DOHH2 (cell line): ENCODE results near the gene HSPA4.

Experiments used
- H3F3A ChIP-seq: fragments of 200-600 bp; sonication (generic), shearing (Covaris generic); 2 replicates; pipeline ENCODE4 v1.6.0; 2016; ENCODE audit warnings: antibody characterized with exemption, mild to moderate bottlenecking; ENCODE audit not compliant: control insufficient read depth, insufficient read depth
- H3K27ac ChIP-seq: fragments of 200-600 bp; sonication (generic); 2 replicates; pipeline ENCODE4 v1.5.1; 2014; ENCODE audit warnings: low read depth, mild to moderate bottlenecking, low read length, moderate library complexity
- H3K27me3 ChIP-seq: fragments of 200-600 bp; sonication (generic); 2 replicates; pipeline ENCODE4 v1.6.1; 2014; ENCODE audit warnings: mild to moderate bottlenecking, low read length, mixed read lengths; ENCODE audit not compliant: control insufficient read depth
- H3K36me3 ChIP-seq: fragments of 200-600 bp; sonication (generic); 2 replicates; pipeline ENCODE4 v1.6.1; 2014; ENCODE audit warnings: mild to moderate bottlenecking, low read length, moderate library complexity, mixed read lengths; ENCODE audit not compliant: control insufficient read depth
- H3K4me1 ChIP-seq: fragments of 200-600 bp; sonication (generic); 2 replicates; pipeline ENCODE4 v1.6.1; 2014; ENCODE audit warnings: mild to moderate bottlenecking, low read length, mixed read lengths; ENCODE audit not compliant: control insufficient read depth
- H3K4me2 ChIP-seq: fragments of 200-600 bp; sonication (generic); 2 replicates; pipeline ENCODE4 v1.6.0; 2014; ENCODE audit warnings: mild to moderate bottlenecking, low read length, moderate library complexity
- H3K4me3 ChIP-seq: fragments of 200-600 bp; sonication (generic); 2 replicates; pipeline ENCODE4 v1.5.1; 2014; ENCODE audit warnings: mild to moderate bottlenecking, low read length, mixed read lengths
- H3K79me2 ChIP-seq: fragments of 200-600 bp; sonication (generic); 2 replicates; pipeline ENCODE4 v1.6.1; 2014; ENCODE audit warnings: mild to moderate bottlenecking, low read length, mixed read lengths; ENCODE audit not compliant: control insufficient read depth
- H3K9me2 ChIP-seq: fragments of 200-600 bp; sonication (generic); replicated peaks from 2 replicates; pipeline ENCODE4 v1.6.1; 2014; ENCODE audit warnings: mild to moderate bottlenecking, low read length, mixed read lengths; ENCODE audit not compliant: control insufficient read depth
- H3K9me3 ChIP-seq: fragments of 200-600 bp; sonication (generic); 2 replicates; pipeline ENCODE4 v1.6.1; 2014; ENCODE audit warnings: antibody characterized with exemption, low read length, mixed read lengths; ENCODE audit not compliant: control insufficient read depth, insufficient read depth
- H4K20me1 ChIP-seq: fragments of 200-600 bp; sonication (generic); 2 replicates; pipeline ENCODE4 v1.6.0; 2014; ENCODE audit warnings: low read depth, mild to moderate bottlenecking, antibody characterized with exemption, low read length, moderate library complexity; ENCODE audit not compliant: control insufficient read depth, insufficient read depth
- CTCF ChIP-seq: fragments of 200-600 bp; sonication (generic); IDR thresholded peaks from one replicate; pipeline ENCODE4 v1.5.1; 2014; ENCODE audit warnings: antibody characterized with exemption, mild to moderate bottlenecking, low read depth, low read length; ENCODE audit not compliant: poor library complexity, severe bottlenecking
- EZH2phosphoT487 ChIP-seq: fragments of 200-600 bp; sonication (generic); IDR thresholded peaks from 2 replicates; pipeline ENCODE4 v1.6.1; 2017; ENCODE audit warnings: borderline replicate concordance, mild to moderate bottlenecking, antibody characterized with exemption, low read length, moderate library complexity, mixed read lengths

Gene HSPA4

GRCh38 chr5:133086366-133086875 is 34.6 kb downstream of the HSPA4 start:
- Histone ChIP-seq H3K9me3 (no peaks in the 10 kb centered on the region), H3K4me2 (no peak overlapping the region), H3K4me1 (no peaks in the 10 kb centered on the region), H3K27me3 (no peaks in the 10 kb centered on the region), H3K9me2 (no peaks in the 10 kb centered on the region), H4K20me1 (no peaks in the 10 kb centered on the region), H3K27ac (no peak overlapping the region), H3K4me3 (no peak overlapping the region), H3F3A (0 out of 2 replicates have a peak, but pooled peaks cover 6% of the 10 kb centered on the region), H3K79me2 (peaks cover 50% of the 10 kb centered on the region), H3K36me3 (peaks cover 85% of the 10 kb centered on the region)
- TF ChIP-seq CTCF (no peak), EZH2phosphoT487 (no peak)

- Histone ChIP-seq H3F3A (0 out of 2 replicates have a peak, but pooled peaks cover 6% of the 10 kb centered on the region), H3K4me2 (no peak overlapping the region), H3K9me3 (no peaks in the 10 kb centered on the region), H3K27ac (no peak overlapping the region), H3K4me1 (no peaks in the 10 kb centered on the region), H3K79me2 (peaks cover 45% of the 10 kb centered on the region), H3K27me3 (no peaks in the 10 kb centered on the region), H3K9me2 (no peaks in the 10 kb centered on the region), H3K36me3 (peaks cover 90% of the 10 kb centered on the region), H4K20me1 (no peaks in the 10 kb centered on the region), H3K4me3 (no peak overlapping the region)
- TF ChIP-seq EZH2phosphoT487 (no peak), CTCF (no peak)
Observed at GRCh38 chr5:133088064-133088463, 36.3 kb downstream of the HSPA4 start.

GRCh38 chr5:133091034-133091433 is 39.2 kb downstream of the HSPA4 start:
- H3K4me3 ChIP-seq: no peak overlapping the region
- no peaks in the 10 kb centered on the region for H3K9me2 ChIP-seq
- peaks cover 13% of the 10 kb centered on the region for H3F3A ChIP-seq
- H4K20me1 ChIP-seq: no peaks in the 10 kb centered on the region
- peaks cover 25% of the 10 kb centered on the region for H3K79me2 ChIP-seq
- no peaks in the 10 kb centered on the region for H3K4me1 ChIP-seq
- peaks cover 95% of the 10 kb centered on the region for H3K36me3 ChIP-seq
- TF ChIP-seq EZH2phosphoT487 (no peak), CTCF (no peak)
- no peaks in the 10 kb centered on the region for H3K27me3 ChIP-seq
- H3K27ac ChIP-seq: no peak overlapping the region
- no peak overlapping the region for H3K4me2 ChIP-seq
- no peaks in the 10 kb centered on the region for H3K9me3 ChIP-seq
